NCI-H1048 (cell line): ENCODE data around the gene COL11A2.
"Not testable (repeated sequence)": the region's sequence is repeated elsewhere in the genome, so short reads cannot be mapped to it uniquely, and the experiment has no call there.

Experiments
- DNase-seq: peaks from one replicate; lab custom pipeline; 2025; lab: John Stamatoyannopoulos, UW

COL11A2 gene

GRCh38 chr6:33192105-33192646 is at the start of gene COL11A2:
COL11A2 (minus strand) TSS chr6:33192467; CDS start chr6:33192240, 227 bp downstream.
- DNase-seq, result no peak

- DNase-seq, result no peak
These were observed 49.7 kb upstream of the COL11A2 start for GRCh38 chr6:33241968-33242367.

GRCh38 chr6:33237741-33238140 is 45.5 kb upstream of the COL11A2 start:
- no peak for DNase-seq

GRCh38 chr6:33236852-33237251 is 44.6 kb upstream of the COL11A2 start:
- no peak for DNase-seq

- no peak for DNase-seq
These were observed 44.1 kb upstream of the COL11A2 start for GRCh38 chr6:33236328-33236727.

- DNase-seq, result no peak
These were observed 43.0 kb upstream of the COL11A2 start for GRCh38 chr6:33235221-33235634.

GRCh38 chr6:33226503-33227120 is 34.3 kb upstream of the COL11A2 start:
- not testable (repeated sequence) for DNase-seq

- DNase-seq, result no peak
These were observed 25.4 kb upstream of the COL11A2 start for GRCh38 chr6:33217681-33218080.

GRCh38 chr6:33217246-33217645 is 25.0 kb upstream of the COL11A2 start:
- DNase-seq, result no peak

- DNase-seq, result no peak
These were observed 23.9 kb upstream of the COL11A2 start for GRCh38 chr6:33216117-33216649.

GRCh38 chr6:33215271-33216116 is 23.2 kb upstream of the COL11A2 start:
- no peak for DNase-seq

- no peak for DNase-seq
These were observed 21.7 kb upstream of the COL11A2 start for GRCh38 chr6:33213989-33214335.

GRCh38 chr6:33213166-33213988 is 21.1 kb upstream of the COL11A2 start:
- DNase-seq, result no peak

- DNase-seq, result no peak
These were observed 20.5 kb upstream of the COL11A2 start for GRCh38 chr6:33212857-33213165.

- no peak for DNase-seq
These were observed 19.6 kb upstream of the COL11A2 start for GRCh38 chr6:33211666-33212422.

- no peak for DNase-seq
These were observed 18.9 kb upstream of the COL11A2 start for GRCh38 chr6:33211136-33211535.

- DNase-seq, result no peak
These were observed 17.6 kb upstream of the COL11A2 start for GRCh38 chr6:33209856-33210255.

GRCh38 chr6:33208091-33208967 is 16.1 kb upstream of the COL11A2 start, which contains the start of gene RING1:
RING1 (plus strand) TSS chr6:33208500; CDS start chr6:33208823, 323 bp downstream.
- DNase-seq, result peak; percentile 72

- no peak for DNase-seq
These were observed 15.4 kb upstream of the COL11A2 start for GRCh38 chr6:33207552-33208090.
